Fibroblast of upper back skin (primary cell): Measurements from ENCODE around the gene SUMO3.

Experiments
- DNase-seq: peaks from one replicate; pipeline ENCODE4 v3.0.0-alpha.2; 2013

SUMO3 gene

DNA sequence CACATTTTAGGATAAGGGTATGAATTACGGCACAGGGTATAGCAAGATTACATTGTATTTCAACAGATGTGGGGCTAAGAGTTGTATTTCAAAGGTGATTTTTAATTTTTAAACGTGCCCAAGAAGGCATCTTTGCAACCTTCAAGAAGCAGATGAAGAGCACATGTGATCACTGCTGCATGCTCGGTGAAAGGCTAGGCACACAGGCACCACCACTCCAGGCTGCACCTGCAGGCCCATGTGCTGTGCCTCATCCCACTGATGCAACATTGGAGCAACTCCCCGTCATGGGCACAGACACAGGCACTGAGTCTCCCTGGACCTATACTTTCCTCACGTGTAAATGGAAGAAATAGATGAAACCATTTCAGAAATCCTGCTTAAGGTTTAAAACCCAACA, 39.8 kb downstream of the SUMO3 start:
- DNase-seq, result peak; percentile 22

DNA sequence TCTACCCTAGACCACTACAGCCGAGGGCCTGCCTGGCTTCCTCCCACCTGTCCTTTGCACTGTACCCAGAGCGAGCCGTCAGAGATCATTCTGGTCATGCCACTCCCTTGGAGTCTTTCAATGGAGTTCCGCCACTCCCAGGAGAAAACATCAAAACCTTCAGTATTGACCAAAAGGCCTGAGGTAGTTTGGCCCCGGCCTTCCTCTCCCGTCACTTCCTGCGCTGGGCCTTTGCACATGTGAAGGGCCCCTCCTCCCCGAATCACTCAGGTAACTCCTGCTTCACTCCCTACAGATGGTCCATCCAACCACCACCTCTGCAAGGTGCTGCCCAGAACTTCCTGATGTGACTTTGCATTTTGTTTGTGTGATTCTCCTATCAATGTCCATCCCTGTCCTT, 42.9 kb downstream of the SUMO3 start:
- no peak for DNase-seq

DNA sequence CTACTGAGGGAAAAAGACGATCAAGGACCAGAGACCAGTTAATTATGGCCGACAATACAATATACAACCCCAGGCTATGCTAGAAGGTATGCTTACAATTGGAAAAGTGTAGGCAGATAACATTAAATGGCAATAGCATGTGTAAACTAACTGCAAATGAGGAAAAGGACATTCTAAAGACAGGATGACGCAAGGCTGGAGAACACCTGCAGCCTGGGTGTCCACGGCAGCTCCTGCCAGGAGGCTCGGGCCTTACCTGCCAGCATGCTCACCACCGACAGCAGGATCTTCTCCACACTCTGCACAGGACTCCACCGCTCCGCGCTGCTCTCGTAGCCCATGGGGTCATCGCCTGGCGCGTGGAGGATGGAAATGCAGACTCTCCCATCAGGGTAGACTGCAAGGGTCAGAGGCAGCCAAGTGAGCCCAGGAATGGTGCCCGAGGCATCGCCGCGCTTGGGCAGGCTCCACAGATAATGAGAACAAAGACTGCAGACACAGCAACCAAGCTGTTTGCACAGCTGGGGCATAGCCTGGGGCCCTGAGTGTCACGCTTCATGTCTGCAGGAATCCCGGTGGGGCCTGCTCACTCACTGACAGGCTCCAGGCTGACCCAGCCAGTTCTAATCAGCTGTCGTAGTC, 44.5 kb downstream of the SUMO3 start:
- no peak for DNase-seq

DNA sequence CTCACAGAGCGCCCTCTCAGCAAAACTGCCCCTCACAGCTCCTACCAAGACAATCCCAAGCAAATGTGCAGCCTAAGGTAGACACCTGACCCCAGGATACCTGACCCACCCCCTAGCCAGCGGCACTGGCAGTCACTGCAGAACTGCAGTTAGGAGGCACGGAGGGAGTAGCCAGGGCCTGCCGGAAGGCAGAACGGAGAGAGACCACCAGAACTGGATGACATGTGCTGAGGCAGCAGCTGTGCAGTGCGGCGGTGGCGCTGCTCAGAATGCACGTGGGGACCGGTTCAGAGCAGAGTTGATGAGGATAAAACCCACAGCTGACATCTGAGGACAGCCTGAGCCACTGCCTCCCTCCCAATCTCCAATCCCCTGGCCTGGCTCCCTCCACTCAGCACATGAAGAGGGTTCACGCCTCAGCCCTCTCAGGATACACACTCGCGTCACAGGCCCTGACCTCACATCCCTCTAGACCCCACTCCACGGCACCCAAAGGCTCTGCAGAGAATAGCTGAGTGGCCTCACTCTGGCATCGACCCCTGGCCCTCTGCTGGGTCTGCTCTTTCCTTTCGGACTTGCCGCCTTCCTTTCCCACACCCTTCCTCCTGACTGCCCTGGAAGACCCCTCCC, 45.9 kb downstream of the SUMO3 start:
- DNase-seq, result no peak

- no peak for DNase-seq
Measured at GRCh38 chr21:44767834-44768831, 49.7 kb downstream of the SUMO3 start.

DNA sequence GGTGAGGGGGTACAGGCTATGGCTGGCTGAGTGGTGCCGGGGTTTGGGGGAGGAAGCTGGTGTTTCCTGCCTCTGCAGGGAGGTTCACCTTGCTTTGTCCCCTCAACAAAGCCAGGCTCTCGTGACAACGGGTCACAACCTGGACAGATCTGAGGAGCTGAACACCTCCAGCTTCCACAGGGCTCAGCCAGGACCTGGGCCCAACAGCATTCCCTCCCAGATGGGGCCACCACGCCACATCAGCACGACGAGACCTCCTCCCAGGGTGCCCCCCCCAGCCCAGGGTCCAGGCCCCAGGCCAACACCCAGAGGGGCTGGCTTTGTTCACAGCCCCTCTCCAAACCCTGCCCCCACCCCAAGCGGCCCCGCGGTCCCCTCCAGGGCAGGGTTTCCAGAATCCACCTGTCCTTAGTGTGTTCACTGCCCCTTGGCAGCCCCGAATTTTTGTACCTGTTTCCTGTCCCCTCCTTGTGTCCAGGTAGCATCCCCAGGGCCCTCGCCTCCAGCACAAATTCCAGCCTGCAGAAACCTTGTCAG, 51.0 kb downstream of the SUMO3 start:
- DNase-seq, result no peak

- DNase-seq, result no peak
Measured at GRCh38 chr21:44766014-44766817, 51.6 kb downstream of the SUMO3 start.

DNA sequence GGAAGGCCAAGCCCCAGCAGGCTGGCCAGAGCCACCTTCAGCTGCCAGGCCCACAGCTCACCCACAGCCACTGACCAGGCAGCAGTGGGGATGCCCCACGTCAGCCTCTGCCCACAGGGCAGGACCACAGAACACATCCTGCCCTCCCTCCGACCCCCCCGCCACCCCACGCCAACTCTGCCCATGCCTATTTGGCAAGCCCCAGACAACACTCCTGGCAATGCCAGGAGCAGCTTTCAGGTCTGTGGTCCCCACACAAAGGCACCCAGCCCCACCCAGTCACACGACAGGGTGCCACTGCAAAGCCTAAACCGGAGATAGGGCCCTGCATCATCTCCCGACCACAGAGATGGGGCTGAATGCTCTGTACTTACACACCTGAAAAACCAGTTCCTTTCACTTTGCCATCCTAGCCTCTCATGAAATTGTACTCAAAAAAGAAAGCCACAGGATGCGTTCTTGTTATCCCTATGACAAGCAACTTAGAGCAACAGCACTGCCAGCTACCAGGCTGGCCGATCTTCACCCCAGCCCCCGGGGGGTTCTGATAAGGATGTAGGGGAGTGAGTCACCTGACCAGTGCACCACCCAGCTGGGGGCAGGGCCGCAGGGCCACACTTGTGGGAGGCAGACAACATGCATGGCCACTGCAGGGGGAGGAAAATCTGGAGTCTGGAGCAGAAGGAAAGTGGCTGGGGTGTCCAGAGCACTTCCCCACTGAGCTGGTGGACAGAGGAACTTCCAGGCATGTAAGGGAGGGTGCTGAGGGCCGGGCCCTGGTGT, 52.4 kb downstream of the SUMO3 start:
- DNase-seq, result no peak

DNA sequence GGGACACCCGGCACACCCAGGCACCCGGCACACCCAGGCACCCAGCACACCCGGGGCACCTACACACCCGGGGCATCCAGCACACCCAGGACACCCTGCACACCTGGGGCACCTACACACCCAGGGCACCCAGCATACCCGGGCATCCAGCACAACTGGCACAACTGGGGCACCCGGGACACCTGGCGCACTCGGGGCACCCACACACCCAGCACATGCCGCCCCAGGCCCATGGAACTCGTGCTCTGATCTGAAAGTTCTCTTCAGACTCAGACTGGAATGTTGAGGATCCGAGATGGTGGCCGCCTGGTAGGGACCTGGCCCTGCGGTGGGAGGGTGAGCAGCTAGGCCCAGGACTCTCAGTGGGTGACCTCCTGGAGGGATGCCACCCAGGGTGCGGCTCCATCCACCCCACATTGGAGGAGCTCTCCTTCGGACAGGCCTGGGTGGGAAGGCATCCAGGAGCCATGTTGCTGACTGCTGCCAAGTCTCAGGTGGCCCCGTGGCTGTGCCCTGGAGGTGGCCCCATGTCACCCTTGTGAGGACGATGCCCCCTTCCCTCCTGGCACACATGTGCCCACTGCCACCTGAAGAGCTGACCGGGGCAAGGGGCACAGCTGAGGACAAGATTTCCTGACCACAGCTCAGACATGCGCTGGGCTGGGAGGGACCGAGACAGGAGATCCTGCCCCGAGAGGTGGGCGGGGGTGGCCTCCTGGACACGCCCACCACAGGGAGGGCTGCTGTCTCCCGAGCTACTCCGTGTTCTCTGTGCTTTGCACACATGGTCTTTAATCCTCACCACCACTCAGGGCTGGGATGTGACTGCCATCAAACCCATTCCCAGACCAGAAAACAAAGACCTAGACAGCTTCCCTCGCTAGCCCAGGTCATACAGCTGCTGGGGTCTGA, 53.3 kb downstream of the SUMO3 start:
- DNase-seq, result no peak

GRCh38 chr21:44763451-44764318, 54.2 kb downstream of the SUMO3 start:
- no peak for DNase-seq

- DNase-seq, result no peak
Measured at GRCh38 chr21:44763050-44763378, 54.8 kb downstream of the SUMO3 start.

DNA sequence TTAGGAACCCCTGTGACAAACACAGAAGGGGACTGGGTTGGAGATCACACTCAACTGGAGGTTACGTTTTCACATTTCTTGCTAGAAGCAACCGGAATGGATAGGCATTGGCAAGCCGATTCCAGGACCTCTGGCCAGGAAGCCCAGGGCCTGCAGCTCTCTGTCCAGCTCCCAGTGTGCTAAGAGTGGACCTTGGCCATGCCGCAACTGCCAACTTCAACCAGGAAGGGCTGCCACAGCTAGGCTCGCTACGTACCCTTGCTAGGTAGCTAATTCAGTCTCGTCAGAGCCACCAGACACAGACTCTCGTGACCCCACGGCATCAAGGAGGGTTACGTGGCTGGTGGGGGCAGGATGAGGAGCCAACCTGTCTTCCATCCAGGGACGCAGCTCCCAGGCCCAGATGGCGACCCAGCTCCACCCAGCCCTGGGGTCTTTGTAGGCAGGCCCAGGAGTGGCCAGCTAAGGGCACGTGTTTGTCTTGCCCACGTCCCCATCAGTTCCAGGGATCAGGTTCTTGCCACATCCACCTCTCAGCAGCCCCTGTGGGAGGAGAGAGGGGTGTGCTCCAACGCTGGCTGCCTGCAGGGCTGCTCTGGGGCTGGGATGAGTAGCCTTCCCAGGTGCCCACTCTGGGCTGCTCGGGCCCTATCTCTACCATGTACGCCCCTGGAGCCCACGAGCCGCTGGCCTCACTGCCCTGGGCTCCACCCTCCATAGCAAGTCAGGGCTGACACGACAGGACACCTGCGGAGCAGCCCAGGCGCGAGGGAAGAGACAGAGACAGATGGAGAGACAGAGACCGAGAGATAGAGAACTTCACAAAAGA, 55.4 kb downstream of the SUMO3 start:
- no peak for DNase-seq

DNA sequence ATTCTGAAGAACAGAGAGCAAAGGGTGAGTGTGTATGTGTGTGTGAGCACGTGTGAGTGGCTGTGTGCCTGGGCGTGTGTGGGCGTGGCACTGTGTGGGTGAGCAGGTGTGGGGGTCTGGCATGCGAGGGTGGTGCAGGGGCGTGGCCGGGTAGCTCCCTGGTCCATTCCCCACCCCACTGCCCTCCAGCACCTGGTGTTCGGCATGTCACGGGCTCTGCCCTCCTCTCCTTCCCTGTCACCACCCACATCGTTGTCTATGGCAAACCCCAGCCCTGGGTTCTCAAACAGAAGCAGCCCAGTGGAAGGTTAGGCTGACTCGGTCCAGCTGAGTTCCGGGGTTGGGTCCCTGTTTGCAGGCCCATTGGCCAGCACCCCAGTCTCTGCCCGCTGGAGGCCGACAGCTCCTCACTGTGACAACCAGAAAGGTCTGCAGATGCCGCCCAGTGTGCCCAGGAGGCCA, 56.1 kb downstream of the SUMO3 start:
- no peak for DNase-seq

DNA sequence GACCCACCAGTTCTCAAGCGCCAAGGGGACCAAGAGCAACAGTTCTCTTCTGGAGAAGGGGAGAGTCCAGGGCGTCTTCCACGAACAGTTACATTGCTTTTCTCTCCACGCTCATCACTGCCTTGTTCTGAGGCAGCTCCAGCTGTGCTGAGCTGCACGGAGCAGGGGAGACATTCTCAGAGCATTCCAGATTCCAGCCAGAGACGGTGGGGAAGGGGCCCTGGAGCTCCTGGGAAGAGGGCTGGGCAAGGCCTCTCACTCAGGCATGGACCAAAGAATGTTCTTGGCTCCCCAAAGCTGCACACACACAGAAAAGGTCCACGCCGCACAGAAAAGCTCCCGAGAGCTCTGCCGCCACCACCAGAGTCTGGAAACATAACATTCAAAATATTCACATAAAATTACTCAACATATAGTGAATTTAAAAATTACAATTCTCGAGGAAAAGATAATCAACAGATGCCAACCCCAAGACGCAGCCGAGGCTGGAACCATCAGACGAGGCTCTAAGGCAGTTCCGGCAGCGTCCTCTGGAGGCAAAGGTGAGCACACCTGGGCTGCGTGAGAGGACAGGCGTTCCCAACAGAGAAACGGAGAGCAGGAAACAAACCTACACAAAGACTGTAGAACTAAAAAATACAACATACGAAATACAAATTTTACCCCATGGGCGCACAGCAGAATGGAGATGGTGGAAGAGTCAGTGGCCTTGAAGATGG, 56.7 kb downstream of the SUMO3 start:
- DNase-seq, result no peak

GRCh38 chr21:44760376-44760775, 57.5 kb downstream of the SUMO3 start:
- DNase-seq, result no peak

DNA sequence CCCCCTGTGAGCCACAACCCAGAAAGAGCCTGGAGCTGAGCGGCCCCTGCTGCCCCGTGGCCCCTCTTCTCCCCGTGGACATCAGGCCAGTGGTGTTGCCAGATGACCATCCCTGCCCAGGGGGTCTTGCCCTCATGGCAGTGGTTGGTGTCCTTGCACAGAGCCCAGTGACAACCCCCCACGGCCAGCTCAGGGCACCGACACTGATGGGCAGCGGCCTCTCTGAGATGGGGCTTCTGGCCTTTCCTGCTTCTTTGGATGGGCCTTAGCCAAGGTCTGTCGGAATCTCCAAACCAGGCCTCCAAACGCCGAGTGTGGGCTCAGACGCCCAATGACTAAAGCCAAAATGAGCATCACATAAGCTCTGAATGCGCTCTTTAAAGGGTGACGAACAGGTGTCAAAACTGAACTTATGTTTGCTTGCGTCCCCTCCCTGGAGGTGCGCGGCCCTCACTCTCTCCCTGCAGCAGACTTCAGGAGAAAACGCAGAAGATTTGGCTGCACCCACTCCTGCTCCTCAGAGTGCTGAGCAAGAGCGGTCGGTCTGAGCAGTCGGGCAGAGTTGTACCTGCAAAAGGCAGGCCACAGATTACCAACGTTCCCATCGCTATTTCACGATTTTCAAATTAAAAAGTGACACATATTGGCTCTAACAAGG, 58.1 kb downstream of the SUMO3 start:
- no peak for DNase-seq
